ENCODE measurements around the gene FOXP1.
A peak's percentile ranks its signal among the peaks of the same experiment; 100 is the strongest.

The FOXP1 gene

GRCh38 chr3:71226565-71227269 is 356.8 kb downstream of the FOXP1 start:
- DNase-seq: peak; percentile 43

- no peak for DNase-seq
These were observed 357.5 kb downstream of the FOXP1 start for GRCh38 chr3:71225951-71226564.

- DNase-seq: no peak
These were observed 358.4 kb downstream of the FOXP1 start for GRCh38 chr3:71225002-71225684.

GRCh38 chr3:71219744-71220638 is 363.5 kb downstream of the FOXP1 start:
- DNase-seq: peak; percentile 22

DNA sequence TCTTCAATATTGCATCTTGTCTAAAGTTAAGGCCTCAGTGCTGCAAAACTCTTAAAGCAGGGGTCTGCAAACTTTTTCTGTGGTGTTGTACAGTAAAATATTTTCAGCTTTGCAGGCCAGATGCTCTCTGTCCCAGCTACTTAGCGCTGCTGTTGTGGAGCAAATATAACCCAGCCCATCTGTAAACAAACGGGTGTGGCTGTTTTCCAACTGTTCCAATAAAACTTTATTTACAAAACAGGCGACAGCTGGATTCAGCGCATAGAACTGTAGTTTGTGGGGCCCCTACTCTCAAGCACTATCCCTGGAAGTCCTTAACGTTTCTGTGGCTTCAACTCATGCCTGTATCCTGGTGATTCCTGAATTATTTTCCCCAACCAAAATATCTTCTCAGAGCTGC is 365.0 kb downstream of the FOXP1 start:
- no peak for DNase-seq

- no peak for DNase-seq
These were observed 365.8 kb downstream of the FOXP1 start for GRCh38 chr3:71217640-71218222.

GRCh38 chr3:71215351-71215750 is 368.2 kb downstream of the FOXP1 start:
- DNase-seq: no peak

DNA sequence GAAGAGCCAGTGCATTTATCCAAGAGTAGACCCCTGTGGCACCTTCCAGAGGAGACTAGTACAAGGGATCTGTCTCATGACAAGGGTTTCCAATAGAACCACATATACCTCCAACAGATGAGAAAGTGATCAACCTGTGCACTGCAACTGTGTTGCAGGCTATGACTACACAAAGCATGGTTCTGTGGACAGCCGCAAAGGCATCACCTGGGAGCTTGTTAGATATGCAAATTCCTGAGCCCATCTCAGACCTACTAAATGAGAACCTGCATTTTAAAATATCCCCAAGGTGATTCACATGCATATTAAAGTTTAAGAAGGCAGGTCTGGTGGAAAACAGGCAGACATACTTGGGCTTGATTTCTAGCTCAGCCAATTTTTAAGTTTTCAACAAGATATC is 368.7 kb downstream of the FOXP1 start:
- DNase-seq: no peak

GRCh38 chr3:71214016-71214415 is 369.5 kb downstream of the FOXP1 start:
- no peak for DNase-seq

DNA sequence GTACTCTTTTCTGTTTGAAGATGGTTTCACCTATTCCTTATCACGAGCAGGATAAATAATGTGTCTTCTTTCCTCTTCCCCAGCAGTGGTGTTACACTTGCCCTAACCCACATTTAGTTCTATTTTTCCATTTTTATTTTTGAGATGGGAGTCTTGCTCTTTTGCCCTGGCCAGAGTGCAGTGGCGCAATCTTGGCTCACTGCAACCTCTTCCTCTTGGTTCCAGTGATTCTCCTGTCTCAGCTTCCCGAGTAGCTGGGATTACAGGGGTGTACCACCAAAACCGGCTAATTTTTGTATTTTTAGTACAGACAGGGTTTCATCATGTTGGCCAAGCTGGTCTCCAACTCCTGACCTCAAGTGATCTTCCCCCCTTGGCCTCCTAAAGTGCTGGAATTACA is 372.4 kb downstream of the FOXP1 start:
- peak; percentile 5 for DNase-seq

- DNase-seq: peak; percentile 52
These were observed 373.1 kb downstream of the FOXP1 start for GRCh38 chr3:71210257-71211007.

DNA sequence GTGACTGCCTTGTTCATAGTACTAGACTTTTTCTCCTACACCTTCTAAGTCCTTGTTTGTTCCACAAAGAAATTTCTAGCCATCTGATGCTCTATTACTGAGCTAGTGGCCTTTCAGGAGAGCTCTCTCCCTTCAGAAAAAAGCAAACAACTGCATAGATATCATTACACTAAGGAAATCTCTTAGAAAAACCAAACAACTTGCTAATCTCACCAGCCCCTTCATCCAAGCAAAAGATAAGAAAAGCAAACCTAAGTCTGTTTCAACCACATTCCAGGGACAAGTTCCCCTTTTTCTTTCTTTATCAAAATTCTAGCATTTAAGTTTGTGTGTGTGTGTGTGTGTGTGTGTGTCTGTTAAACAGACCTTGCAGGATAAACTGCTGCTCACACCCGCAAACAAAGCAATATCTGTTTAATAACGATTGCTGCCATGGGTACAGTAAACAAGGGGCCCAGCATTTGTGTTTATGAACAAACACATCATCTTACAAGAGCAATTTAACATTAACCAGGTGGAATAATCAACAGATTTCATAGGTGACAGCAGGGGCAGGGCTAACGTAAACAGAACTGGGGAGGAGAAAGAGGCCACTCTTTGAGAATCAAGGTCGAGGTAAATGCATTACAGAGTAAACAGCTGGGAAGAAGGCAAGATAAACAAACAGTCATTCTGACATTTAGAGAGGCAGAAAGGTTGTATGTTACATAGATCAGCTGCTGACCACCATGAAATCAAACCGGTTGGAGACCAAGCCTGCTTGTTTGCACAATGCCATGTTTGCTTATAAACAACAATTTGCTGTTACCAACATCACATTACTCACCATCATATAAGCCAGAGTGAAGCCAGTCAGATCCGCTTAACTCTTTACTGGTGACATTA is 375.1 kb downstream of the FOXP1 start:
- peak; percentile 79 for DNase-seq

DNA sequence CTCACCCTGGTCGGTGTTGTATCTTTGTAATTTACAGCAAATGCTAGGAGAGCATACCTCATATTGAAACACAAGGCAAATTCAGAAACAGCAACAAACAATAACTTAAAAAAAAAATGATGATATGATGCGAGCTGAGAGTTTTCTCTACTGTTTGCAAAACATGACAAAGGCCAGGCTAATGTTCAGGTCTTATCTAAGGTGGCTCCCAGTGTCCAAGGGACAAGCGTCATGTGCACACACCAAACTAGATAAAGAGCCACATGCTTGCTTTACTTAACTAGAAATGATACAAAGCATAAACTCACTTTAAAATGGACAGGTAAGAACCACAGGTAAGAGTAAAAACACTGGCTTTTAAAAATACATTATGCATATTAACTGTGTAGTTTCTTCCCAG is 375.9 kb downstream of the FOXP1 start:
- DNase-seq: no peak

DNA sequence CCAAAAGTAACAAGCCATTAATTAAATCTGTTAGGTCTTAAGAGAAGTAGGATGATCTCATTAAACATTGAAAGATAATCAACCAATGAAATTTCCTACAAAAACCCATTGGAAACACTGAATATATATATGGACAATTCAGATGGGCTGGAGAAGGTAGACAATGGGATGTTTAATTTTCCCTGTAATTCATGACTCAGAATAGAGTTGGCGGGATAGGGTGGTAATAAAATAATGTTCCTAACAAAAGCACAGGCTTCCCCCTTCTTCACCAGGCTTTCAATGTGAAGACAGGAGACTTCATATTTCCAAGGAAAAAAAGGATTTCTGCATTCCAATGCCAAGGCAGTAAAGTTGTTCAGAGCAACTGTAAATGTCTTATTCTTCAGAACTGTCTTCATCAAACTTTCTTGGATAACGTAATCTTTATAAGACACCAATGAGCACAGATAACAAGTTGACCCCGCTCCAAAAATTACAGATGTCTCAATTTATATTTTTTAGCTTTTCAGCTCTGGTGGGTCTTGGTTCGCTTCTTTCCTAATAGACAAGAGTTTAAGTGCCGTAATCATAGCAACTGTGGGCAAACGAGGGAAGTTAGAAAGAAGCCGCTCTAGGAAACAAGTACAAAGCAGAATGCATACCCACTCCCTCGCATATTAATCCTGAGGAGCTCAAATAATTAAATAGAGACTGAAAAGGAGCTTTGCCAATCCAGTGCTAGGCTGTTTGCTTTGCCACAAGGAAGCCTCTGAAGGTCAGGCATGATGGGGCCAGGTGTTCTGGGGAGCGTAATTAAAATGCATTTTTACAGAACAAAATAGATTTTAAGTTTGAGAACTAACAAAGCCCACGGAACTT is 377.0 kb downstream of the FOXP1 start:
- no peak for DNase-seq

DNA sequence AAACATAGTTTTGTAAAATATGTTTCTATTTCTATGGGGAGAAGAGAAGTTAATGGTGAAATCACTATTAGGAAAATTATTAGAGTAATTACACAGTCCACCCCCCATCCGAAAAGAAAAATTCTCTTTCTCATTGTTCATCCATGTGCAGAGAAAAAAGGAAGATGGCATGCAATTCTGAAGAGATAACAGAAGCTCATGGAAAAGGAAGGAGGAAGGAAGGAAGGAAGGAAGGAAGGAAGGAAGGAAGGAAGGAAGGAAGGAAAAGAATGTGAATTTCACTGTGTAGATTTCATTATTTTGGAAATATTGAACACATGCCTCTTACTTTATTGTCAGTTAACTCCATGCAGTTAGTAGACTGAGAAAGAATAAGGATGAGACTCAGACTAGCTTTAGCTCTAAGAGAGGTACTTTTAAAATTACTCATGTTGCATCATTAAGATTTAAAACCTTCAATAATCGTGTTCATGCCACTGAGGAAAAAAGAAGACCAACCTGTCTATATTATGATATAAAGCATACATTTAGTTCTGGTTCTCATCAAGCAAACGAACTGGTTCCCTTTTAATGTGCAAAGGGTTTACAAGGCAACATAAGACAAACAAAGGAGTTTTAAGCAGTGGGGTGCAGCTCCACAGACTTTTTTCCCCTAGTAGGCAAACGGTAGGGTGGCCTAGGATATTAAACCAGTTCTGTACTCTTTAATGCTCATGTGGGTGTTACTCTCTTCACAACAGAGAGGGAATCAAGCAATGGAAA is 379.6 kb downstream of the FOXP1 start:
- no peak for DNase-seq

DNA sequence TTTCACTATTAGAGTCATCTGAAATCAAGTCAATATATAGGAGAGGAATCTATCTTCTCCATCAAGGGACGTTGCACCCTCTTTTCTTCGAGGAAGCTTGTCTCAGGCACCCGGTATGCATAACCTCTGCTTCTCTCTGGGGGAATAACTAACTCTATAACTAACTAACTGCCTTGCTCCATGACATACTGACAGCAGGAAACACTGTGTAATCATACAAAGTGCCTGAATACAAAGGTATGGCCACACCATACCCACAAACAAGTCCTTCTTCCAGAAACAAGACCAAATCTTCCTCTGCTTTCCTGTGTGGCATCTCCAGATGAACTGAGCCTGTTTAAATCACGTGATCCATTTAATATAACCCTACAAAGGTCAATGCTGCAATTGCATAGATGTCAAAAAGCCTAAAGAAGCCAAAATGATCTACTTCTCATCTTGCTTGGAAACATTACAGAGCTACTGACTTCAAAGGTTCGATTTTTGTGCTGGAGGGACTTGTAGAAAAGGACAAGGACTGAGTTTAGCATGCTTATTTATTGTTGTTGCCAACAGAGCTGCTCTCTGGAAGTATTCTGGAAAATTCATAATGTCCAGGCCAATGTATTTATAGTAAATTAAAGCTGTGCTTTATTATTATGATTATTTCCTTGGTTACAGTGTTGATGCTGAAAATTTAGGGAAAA is 380.5 kb downstream of the FOXP1 start:
- no peak for DNase-seq

- DNase-seq: no peak
These were observed 381.6 kb downstream of the FOXP1 start for GRCh38 chr3:71201939-71202338.

GRCh38 chr3:71197841-71198565 is 385.5 kb downstream of the FOXP1 start:
- DNase-seq: no peak
